Measurements from ENCODE around the gene ATXN7L1. TPM values are rescaled to one million over a fixed set of nuclear protein-coding genes. Genes with fewer than 3 reads are reported as not detected.

The ATXN7L1 gene
- total and polyA plus RNA-seq, 2 donors (not counting 1 experiment from before 2014, with no cell fraction given), result 7.1 to 40.6 TPM

DNA sequence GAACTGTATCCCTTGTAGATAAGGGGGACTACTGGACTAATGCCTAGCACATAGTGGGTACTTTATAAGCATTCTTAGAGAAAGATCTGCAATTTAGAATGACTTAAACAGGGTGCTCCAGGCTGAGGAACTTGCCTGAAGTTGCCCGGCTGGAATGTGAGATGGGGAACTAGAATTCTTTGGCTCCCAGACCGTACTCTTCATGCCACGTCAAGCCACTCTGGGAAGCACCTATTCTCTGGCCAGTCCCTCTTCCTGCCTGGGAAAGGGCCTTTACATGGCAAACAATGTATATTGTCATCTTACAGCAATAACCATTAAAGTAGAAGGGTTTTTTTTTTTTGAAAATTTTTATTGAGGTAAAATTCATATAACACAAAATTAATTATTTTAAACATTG lies 34.5 kb downstream of the ATXN7L1 start:
- H3K27me3 ChIP-seq (replicated peaks in 1 of 4; ENCODE audit: control extremely low read depth in 1 of 4, control insufficient read depth in 3 of 4, insufficient read depth in 4 of 4, low read length in 3 of 4), result no peaks in the 10 kb centered on the region
- H3K27me3 Mint-ChIP-seq, result no peaks in the 10 kb centered on the region

DNA sequence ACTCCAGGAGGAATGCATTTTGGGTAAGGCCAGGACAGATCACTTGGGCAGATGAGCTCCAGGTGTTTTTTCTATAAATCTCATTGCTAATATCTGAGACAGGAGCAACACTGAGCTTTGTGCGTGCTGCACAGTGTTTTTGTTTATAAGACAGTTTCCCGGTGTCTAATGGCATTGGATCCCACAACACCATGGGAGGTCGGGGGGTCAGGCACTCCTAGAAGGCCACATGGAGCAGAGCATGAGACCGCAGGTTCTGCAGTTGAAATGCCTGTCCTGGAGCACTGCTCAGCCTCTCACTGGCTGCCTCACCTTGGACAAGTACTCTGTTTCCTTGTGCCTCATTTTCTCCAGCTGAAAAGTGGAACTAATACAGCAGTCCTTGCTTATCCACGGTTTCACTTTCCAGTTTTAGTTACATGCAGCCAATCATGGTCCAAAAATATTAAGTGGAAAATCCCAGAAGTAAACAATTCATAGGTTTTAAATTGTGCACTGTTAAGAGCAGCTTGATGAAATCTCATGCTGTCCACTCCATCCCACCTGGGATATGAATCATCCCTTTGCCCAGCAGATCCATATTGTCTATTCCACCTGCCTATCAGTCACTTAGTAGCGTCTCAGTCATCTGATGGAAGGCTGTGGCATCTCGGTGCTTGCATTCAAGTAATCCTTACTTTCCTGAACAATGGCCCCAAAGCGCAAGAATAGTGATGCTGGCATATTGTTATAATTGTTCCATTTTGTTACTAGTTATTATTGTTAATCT lies 35.2 kb downstream of the ATXN7L1 start:
- DNase-seq, result no peak

More for the DNA sequence above, 34.5 kb downstream of the ATXN7L1 start:
- Histone ChIP-seq H3K36me3 (replicated peaks in 1 of 2; ENCODE audit: control extremely low read depth in 1 of 2, control insufficient read depth in 1 of 2, extremely low read depth in 1 of 2, insufficient read depth in 2 of 2, low read length in 1 of 2) (no peaks in the 10 kb centered on the region), H3K4me2 (replicated peaks; ENCODE audit: low read depth, low read length, poor library complexity, severe bottlenecking) (no peak overlapping the region), H2AFZ (ENCODE audit: insufficient read depth, low read depth, low read length, poor library complexity, severe bottlenecking) (no peak overlapping the region), H3K4me1 (ENCODE audit: control insufficient read depth in 2 of 2, insufficient read depth in 2 of 2, low read length in 2 of 2) (no peaks in the 10 kb centered on the region), H4K20me1 (ENCODE audit: control insufficient read depth, insufficient read depth, low read length, poor library complexity, severe bottlenecking) (no peaks in the 10 kb centered on the region), H3K4me3 (ENCODE audit: control extremely low read depth in 1 of 5, extremely low read depth in 1 of 5, insufficient read depth in 1 of 5, low read depth in 2 of 5, low read length in 4 of 5) (no peak overlapping the region), H3K9me3 (ENCODE audit: control extremely low read depth in 1 of 3, control insufficient read depth in 2 of 3, insufficient read depth in 1 of 3, low read length in 2 of 3) (no peaks in the 10 kb centered on the region), H3K79me2 (ENCODE audit: control insufficient read depth, insufficient read depth, low read length) (no peaks in the 10 kb centered on the region), H3K27ac (ENCODE audit: low read length in 2 of 2) (no peak overlapping the region), H3K9ac (ENCODE audit: low read length) (no peak overlapping the region)
- Mint-ChIP-seq H3K9me3 (ENCODE audit: insufficient read depth) (no peaks in the 10 kb centered on the region), H3K27ac (no peak overlapping the region), H3K4me3 (no peak overlapping the region), H3K4me1 (no peaks in the 10 kb centered on the region)
- ChIA-PET POLR2A (no interaction called here), CTCF (no interaction called here)
- TF ChIP-seq, protein P1, sequence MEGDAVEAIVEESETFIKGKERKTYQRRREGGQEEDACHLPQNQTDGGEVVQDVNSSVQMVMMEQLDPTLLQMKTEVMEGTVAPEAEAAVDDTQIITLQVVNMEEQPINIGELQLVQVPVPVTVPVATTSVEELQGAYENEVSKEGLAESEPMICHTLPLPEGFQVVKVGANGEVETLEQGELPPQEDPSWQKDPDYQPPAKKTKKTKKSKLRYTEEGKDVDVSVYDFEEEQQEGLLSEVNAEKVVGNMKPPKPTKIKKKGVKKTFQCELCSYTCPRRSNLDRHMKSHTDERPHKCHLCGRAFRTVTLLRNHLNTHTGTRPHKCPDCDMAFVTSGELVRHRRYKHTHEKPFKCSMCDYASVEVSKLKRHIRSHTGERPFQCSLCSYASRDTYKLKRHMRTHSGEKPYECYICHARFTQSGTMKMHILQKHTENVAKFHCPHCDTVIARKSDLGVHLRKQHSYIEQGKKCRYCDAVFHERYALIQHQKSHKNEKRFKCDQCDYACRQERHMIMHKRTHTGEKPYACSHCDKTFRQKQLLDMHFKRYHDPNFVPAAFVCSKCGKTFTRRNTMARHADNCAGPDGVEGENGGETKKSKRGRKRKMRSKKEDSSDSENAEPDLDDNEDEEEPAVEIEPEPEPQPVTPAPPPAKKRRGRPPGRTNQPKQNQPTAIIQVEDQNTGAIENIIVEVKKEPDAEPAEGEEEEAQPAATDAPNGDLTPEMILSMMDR (IDR thresholded peaks at IDR 0.05), result no peak
- TF ChIP-seq EZH2 (IDR thresholded peaks at IDR 0.05; ENCODE audit: borderline replicate concordance, insufficient read depth, low read depth, low read length, poor library complexity, severe bottlenecking), result no peak
- DNase-seq (no peak), ATAC-seq (ENCODE audit: low read depth) (no peak)
- intact Hi-C loops (cut with micrococcal nuclease), result no loop called here
- WGBS (ENCODE audit: insufficient coverage), result 83% methylated on average over 2 of the region's 3 CpGs

More for the DNA sequence above, 35.2 kb downstream of the ATXN7L1 start:
- Histone ChIP-seq H3K4me2 (replicated peaks; ENCODE audit: low read depth, low read length, poor library complexity, severe bottlenecking) (no peak overlapping the region), H3K9ac (ENCODE audit: low read length) (no peak overlapping the region), H3K4me3 (ENCODE audit: control extremely low read depth in 1 of 5, extremely low read depth in 1 of 5, insufficient read depth in 1 of 5, low read depth in 2 of 5, low read length in 4 of 5) (no peak overlapping the region), H4K20me1 (ENCODE audit: control insufficient read depth, insufficient read depth, low read length, poor library complexity, severe bottlenecking) (no peaks in the 10 kb centered on the region), H3K27ac (ENCODE audit: low read length in 2 of 2) (no peak overlapping the region), H3K27me3 (replicated peaks in 1 of 4; ENCODE audit: control extremely low read depth in 1 of 4, control insufficient read depth in 3 of 4, insufficient read depth in 4 of 4, low read length in 3 of 4) (no peaks in the 10 kb centered on the region), H3K36me3 (replicated peaks in 1 of 2; ENCODE audit: control extremely low read depth in 1 of 2, control insufficient read depth in 1 of 2, extremely low read depth in 1 of 2, insufficient read depth in 2 of 2, low read length in 1 of 2) (no peaks in the 10 kb centered on the region), H2AFZ (ENCODE audit: insufficient read depth, low read depth, low read length, poor library complexity, severe bottlenecking) (no peak overlapping the region), H3K79me2 (ENCODE audit: control insufficient read depth, insufficient read depth, low read length) (no peaks in the 10 kb centered on the region), H3K9me3 (ENCODE audit: control extremely low read depth in 1 of 3, control insufficient read depth in 2 of 3, insufficient read depth in 1 of 3, low read length in 2 of 3) (no peaks in the 10 kb centered on the region), H3K4me1 (ENCODE audit: control insufficient read depth in 2 of 2, insufficient read depth in 2 of 2, low read length in 2 of 2) (no peaks in the 10 kb centered on the region)
- intact Hi-C loops (cut with micrococcal nuclease), result no loop called here
- POLR2A ChIA-PET, result no interaction called here
- no peak overlapping the region for H3K4me3 Mint-ChIP-seq
- H3K27me3 Mint-ChIP-seq, result no peaks in the 10 kb centered on the region
- CTCF ChIA-PET, result no interaction called here
- no peak overlapping the region for H3K27ac Mint-ChIP-seq
- TF ChIP-seq, protein P1 (IDR thresholded peaks at IDR 0.05), result no peak
- TF ChIP-seq EZH2 (IDR thresholded peaks at IDR 0.05; ENCODE audit: borderline replicate concordance, insufficient read depth, low read depth, low read length, poor library complexity, severe bottlenecking), result no peak
- H3K9me3 Mint-ChIP-seq (ENCODE audit: insufficient read depth), result no peaks in the 10 kb centered on the region
- ATAC-seq (ENCODE audit: low read depth), result no peak
- H3K4me1 Mint-ChIP-seq, result no peaks in the 10 kb centered on the region
- 83% methylated on average over 5 of the region's 8 CpGs for WGBS (ENCODE audit: insufficient coverage)
